Globus pallidus (tissue), 1 donor: ENCODE data around the gene PLCH2.

Experiments used
- DNase-seq: peaks from one replicate; pipeline ENCODE4 v3.0.0-alpha.2; 2015; ENCODE audit warnings: low spot score

Gene PLCH2

GRCh38 chr1:2462819-2463218 lies 13.3 kb upstream of the PLCH2 start:
- DNase-seq = no peak

- no peak for DNase-seq
Measured at GRCh38 chr1:2463396-2463795, 12.7 kb upstream of the PLCH2 start.

- no peak for DNase-seq
Measured at GRCh38 chr1:2465371-2466269, 10.5 kb upstream of the PLCH2 start.

GRCh38 chr1:2466270-2466665 lies 9.8 kb upstream of the PLCH2 start:
- no peak for DNase-seq

GRCh38 chr1:2466958-2467554 lies 9.0 kb upstream of the PLCH2 start:
- DNase-seq = no peak

- DNase-seq = no peak
Measured at GRCh38 chr1:2468041-2468472, 8.0 kb upstream of the PLCH2 start.

- DNase-seq = no peak
Measured at GRCh38 chr1:2468540-2468939, 7.5 kb upstream of the PLCH2 start.

GRCh38 chr1:2469103-2469940 lies 6.8 kb upstream of the PLCH2 start:
- DNase-seq = no peak

- DNase-seq = no peak
Measured at GRCh38 chr1:2470290-2471158, 5.6 kb upstream of the PLCH2 start.

GRCh38 chr1:2471159-2471471 lies 5.0 kb upstream of the PLCH2 start:
- no peak for DNase-seq

- DNase-seq = no peak
Measured at GRCh38 chr1:2471587-2472001, 4.5 kb upstream of the PLCH2 start.

GRCh38 chr1:2472109-2472508 lies 4.0 kb upstream of the PLCH2 start:
- no peak for DNase-seq

GRCh38 chr1:2472561-2473177 lies 3.4 kb upstream of the PLCH2 start:
- DNase-seq = no peak

- DNase-seq = no peak
Measured at GRCh38 chr1:2473198-2473597, 2.9 kb upstream of the PLCH2 start.

- DNase-seq = no peak
Measured at GRCh38 chr1:2474104-2474844, 1.8 kb upstream of the PLCH2 start.

GRCh38 chr1:2474933-2475371 lies 1.1 kb upstream of the PLCH2 start:
- DNase-seq = no peak

GRCh38 chr1:2475571-2475970 lies 518 bp upstream of the PLCH2 start:
- no peak for DNase-seq

GRCh38 chr1:2477309-2477708 lies 1.2 kb downstream of the PLCH2 start:
- DNase-seq = no peak

GRCh38 chr1:2477791-2478499 lies 1.9 kb downstream of the PLCH2 start:
- no peak for DNase-seq

- DNase-seq = no peak
Measured at GRCh38 chr1:2479186-2479585, 3.1 kb downstream of the PLCH2 start.
